ENCODE results near the gene CEP192. TPM values are rescaled to one million over a fixed set of nuclear protein-coding genes. Genes with fewer than 3 reads are reported as not detected.
A peak's percentile ranks its signal among the peaks of the same experiment; 100 is the strongest.
"Not testable (repeated sequence)": the region's sequence is repeated elsewhere in the genome, so short reads cannot be mapped to it uniquely, and the experiment has no call there.

CEP192 gene
- total and polyA plus RNA-seq, 7 donors = 3.1 to 12.3 (median 5.2) TPM

DNA sequence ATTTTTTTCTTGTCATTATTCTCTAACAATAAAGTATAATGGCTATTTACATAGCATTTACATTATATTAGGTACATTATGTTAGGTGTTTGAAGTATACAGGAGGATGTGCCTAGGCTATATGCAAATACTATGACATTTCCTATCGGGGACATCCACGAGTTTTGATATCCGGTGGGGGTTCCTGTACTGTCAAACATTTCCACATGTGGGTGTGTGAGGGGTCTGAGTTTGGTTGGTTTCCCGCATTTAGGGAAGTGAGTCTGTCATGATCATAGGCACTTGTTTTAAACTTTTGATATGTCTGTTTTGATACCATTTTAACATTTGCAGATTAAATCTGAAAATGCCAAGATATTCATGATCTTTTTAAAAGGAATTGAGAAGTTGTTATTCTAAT lies 76.0 kb downstream of the CEP192 start:
- WGBS, 3 donors = 68 to 85% (median 72%) methylated on average over 4 of the region's 4 CpGs
- no peak overlapping the region for H3K27ac ChIP-seq
- no peak overlapping the region for H3K4me3 ChIP-seq
- TF ChIP-seq, protein P1, sequence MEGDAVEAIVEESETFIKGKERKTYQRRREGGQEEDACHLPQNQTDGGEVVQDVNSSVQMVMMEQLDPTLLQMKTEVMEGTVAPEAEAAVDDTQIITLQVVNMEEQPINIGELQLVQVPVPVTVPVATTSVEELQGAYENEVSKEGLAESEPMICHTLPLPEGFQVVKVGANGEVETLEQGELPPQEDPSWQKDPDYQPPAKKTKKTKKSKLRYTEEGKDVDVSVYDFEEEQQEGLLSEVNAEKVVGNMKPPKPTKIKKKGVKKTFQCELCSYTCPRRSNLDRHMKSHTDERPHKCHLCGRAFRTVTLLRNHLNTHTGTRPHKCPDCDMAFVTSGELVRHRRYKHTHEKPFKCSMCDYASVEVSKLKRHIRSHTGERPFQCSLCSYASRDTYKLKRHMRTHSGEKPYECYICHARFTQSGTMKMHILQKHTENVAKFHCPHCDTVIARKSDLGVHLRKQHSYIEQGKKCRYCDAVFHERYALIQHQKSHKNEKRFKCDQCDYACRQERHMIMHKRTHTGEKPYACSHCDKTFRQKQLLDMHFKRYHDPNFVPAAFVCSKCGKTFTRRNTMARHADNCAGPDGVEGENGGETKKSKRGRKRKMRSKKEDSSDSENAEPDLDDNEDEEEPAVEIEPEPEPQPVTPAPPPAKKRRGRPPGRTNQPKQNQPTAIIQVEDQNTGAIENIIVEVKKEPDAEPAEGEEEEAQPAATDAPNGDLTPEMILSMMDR (IDR thresholded peaks at IDR 0.05) = no peak
- H3K36me3 ChIP-seq (ENCODE audit: insufficient read depth in 1 of 2, low read depth in 1 of 2) = peaks cover 5 to 62% of the 10 kb centered on the region in 2 donors
- no peak for ATAC-seq
- DNase-seq = no peak
- intact Hi-C loops (cut with DNase I) = no loop called here
- no peaks in the 10 kb centered on the region for H3K4me1 ChIP-seq
- H3K9me3 ChIP-seq = no peaks in the 10 kb centered on the region
- H3K27me3 ChIP-seq (ENCODE audit: insufficient read depth in 3 of 3, low read length in 2 of 3) = no peaks in the 10 kb centered on the region

DNA sequence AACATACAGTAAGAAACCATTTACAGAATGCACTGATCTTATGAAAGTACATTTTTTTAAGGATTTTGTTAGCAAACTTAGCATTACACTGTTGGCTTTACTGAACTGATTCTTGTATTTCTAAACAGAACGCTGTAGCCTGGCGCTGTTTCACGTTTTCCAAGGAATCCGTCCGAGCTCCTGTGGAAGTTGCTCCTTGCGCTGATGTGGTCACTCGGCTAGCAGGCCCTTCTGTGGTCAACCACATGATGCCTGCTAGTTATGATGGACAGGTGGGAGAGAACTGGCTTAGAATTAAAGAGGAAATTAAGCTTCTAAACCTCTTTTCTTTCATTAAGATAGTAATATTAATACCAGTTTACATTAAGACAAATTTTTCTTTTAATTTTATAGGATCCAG lies 76.8 kb downstream of the CEP192 start:
- no peak overlapping the region for H3K27ac ChIP-seq
- peaks cover 5 to 62% of the 10 kb centered on the region in 2 donors for H3K36me3 ChIP-seq (ENCODE audit: insufficient read depth in 1 of 2, low read depth in 1 of 2)
- TF ChIP-seq, protein P1 (IDR thresholded peaks at IDR 0.05) = no peak
- H3K4me3 ChIP-seq = no peak overlapping the region
- H3K27me3 ChIP-seq (ENCODE audit: insufficient read depth in 3 of 3, low read length in 2 of 3) = no peaks in the 10 kb centered on the region
- 88 to 97% (median 93%) methylated on average over 7 of the region's 7 CpGs for WGBS, 3 donors
- H3K4me1 ChIP-seq = no peaks in the 10 kb centered on the region
- ATAC-seq = no peak
- DNase-seq = no peak
- no peaks in the 10 kb centered on the region for H3K9me3 ChIP-seq
- intact Hi-C loops (cut with DNase I) = no loop called here

DNA sequence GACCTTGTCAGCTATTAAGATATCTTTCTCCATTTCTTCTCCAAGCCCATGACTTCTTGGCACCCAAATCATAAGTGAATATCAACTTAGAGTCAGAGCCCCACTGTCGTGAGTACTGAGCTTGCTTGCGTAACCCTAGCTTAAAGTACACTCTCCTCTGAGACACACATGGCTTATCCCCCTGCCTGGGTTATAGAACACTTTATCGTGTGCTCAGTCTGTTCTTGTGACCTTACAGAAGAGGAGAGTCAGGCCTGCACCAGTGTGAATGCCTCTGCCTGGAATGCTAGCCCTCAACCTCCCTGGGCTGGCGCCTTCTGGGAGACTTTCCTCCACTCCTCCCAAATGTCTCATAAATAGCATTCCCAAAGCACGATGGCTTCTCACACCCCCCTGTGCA lies 79.3 kb downstream of the CEP192 start:
- no peak for DNase-seq
- Histone ChIP-seq H3K4me1 (no peaks in the 10 kb centered on the region), H3K36me3 (ENCODE audit: insufficient read depth in 1 of 2, low read depth in 1 of 2) (peaks cover 5 to 81% of the 10 kb centered on the region in 2 donors), H3K4me3 (no peak overlapping the region), H3K27me3 (ENCODE audit: insufficient read depth in 3 of 3, low read length in 2 of 3) (no peaks in the 10 kb centered on the region), H3K9me3 (no peaks in the 10 kb centered on the region), H3K27ac (no peak overlapping the region)
- TF ChIP-seq, protein P1 (IDR thresholded peaks at IDR 0.05) = no peak
- no peak for ATAC-seq
- intact Hi-C loops (cut with DNase I) = no loop called here
- 74 to 86% (median 80%) methylated on average over 5 of the region's 5 CpGs for WGBS, 3 donors

DNA sequence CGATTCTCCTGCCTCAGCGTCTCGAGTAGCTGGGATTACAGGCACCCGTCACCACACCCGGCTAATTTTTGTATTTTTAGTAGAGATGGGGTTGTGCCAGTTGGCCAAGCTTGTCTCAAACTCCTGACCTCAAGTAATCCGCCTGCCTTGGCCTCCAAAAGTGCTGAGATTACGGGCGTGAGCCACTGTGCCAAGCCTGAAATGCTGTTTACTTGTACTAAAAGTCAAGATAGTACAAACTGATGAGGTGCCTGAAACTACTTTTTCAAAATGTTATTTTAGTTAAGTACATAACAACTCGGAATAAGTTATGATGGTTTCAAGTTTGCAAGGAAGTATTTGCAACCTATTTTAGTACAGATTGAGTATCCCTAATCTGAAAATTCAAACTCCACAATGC lies 85.7 kb downstream of the CEP192 start:
- DNase-seq = peak in 1 of 2 donors; percentile 59
- 37 to 65% (median 39%) methylated on average over 9 of the region's 9 CpGs for WGBS, 3 donors
- Histone ChIP-seq H3K27ac (no peak overlapping the region), H3K27me3 (ENCODE audit: insufficient read depth in 3 of 3, low read length in 2 of 3) (no peaks in the 10 kb centered on the region), H3K4me3 (no peak overlapping the region), H3K36me3 (ENCODE audit: insufficient read depth in 1 of 2, low read depth in 1 of 2) (peaks cover 0 to 43% of the 10 kb centered on the region in 2 donors), H3K9me3 (no peaks in the 10 kb centered on the region), H3K4me1 (no peaks in the 10 kb centered on the region)
- no peak for ATAC-seq
- TF ChIP-seq, protein P1 (IDR thresholded peaks at IDR 0.05) = no peak
- intact Hi-C loops (cut with DNase I) = no loop called here

DNA sequence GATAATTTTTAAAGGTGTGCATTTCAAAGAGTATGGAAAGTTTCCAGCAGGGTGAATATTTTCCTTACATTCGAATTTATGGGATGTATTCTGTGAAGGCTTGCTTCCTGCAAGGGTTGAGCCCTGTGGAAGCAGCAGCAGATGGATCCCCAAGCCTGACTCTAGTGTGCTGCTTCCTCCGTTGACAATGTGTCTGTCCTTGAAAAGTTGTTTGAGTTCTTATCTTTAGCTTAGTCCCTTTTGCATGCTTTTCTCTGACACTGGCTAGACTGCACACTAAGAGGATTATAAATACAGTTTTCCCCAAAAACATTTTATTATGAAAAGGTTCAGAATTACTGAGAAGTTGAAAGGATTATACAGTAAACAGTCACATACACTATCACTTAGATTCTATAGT lies 86.3 kb downstream of the CEP192 start:
- H3K36me3 ChIP-seq (ENCODE audit: insufficient read depth in 1 of 2, low read depth in 1 of 2) = peaks cover 0 to 37% of the 10 kb centered on the region in 2 donors
- DNase-seq (no peak), ATAC-seq (no peak)
- TF ChIP-seq, protein P1 (IDR thresholded peaks at IDR 0.05) = no peak
- H3K4me3 ChIP-seq = no peak overlapping the region
- intact Hi-C loops (cut with DNase I) = no loop called here
- no peak overlapping the region for H3K27ac ChIP-seq
- no peaks in the 10 kb centered on the region for H3K27me3 ChIP-seq (ENCODE audit: insufficient read depth in 3 of 3, low read length in 2 of 3)
- no peaks in the 10 kb centered on the region for H3K9me3 ChIP-seq
- 85 to 90% (median 87%) methylated on average over 2 of the region's 2 CpGs for WGBS, 3 donors
- H3K4me1 ChIP-seq = no peaks in the 10 kb centered on the region

DNA sequence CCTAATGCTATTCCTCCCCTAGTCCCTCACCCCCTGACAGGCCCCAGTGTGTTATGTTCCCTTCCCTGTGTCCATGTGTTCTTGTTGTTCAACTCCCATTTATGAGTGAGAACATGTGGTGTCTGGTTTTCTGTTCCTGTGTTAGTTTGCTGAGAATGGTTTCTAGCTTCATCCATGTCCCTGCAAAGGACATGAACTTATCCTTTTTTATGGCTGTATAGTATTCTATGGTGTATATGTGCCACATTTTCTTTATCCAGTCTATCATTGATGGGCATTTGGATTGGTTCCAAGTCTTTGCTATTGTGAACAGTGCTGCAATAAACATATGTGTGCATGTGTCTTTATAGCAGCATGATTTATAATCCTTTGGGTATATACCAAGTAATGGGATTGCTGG lies 86.9 kb downstream of the CEP192 start:
- H3K4me1 ChIP-seq; H3K27ac ChIP-seq; DNase-seq; intact Hi-C loops (cut with DNase I); H3K4me3 ChIP-seq; H3K27me3 ChIP-seq (ENCODE audit: insufficient read depth in 3 of 3, low read length in 2 of 3); H3K9me3 ChIP-seq; ATAC-seq: not testable (repeated sequence)
- peaks cover 0 to 31% of the 10 kb centered on the region in 2 donors for H3K36me3 ChIP-seq (ENCODE audit: insufficient read depth in 1 of 2, low read depth in 1 of 2)

All from psoas muscle (tissue), 8 donors.